Body of pancreas (tissue), 4 donors: ENCODE data around the gene KIRREL1. TPM values are rescaled to one million over a fixed set of nuclear protein-coding genes. Genes with fewer than 3 reads are reported as not detected.

Experiments used
- ATAC-seq: fragments of 150-250 bp; one replicate; pipeline ENCODE4 v1.9.1; 2016
- DNase-seq, 4 donors: peaks; one replicate each; pipeline ENCODE4 v3.0.0-alpha.2; 2019
- H3K27ac ChIP-seq, 4 donors: fragments of 200-600 bp; sonication (generic); 1 replicate in 3 of 4; 2 replicates in 1 of 4; pipeline versions ENCODE4 v1.5.1 to v1.6.1; 2016 to 2019; ENCODE audit warnings: mild to moderate bottlenecking in 1 of 4, mixed read lengths in 1 of 4, moderate library complexity in 1 of 4
- H3K27me3 ChIP-seq, 2 donors: fragments of 200-600 bp; sonication (generic); one replicate each; pipeline ENCODE4 v1.6.0; 2016; ENCODE audit warnings: mild to moderate bottlenecking in 1 of 2
- H3K36me3 ChIP-seq, 2 donors: fragments of 200-600 bp; sonication (generic); replicated peaks in 1 of 2; 2 replicates each; pipeline ENCODE4 v1.5.1; 2016; ENCODE audit warnings: low read depth in 2 of 2; ENCODE audit not compliant: insufficient read depth in 1 of 2
- H3K4me1 ChIP-seq: fragments of 200-600 bp; sonication (generic); one replicate; pipeline ENCODE4 v1.6.0; 2016
- H3K4me3 ChIP-seq, 2 donors: fragments of 200-600 bp; sonication (generic); 1 replicate in 1 of 2; 2 replicates in 1 of 2; pipeline ENCODE4 v1.5.1; 2016 to 2019
- H3K9me3 ChIP-seq, 3 donors: fragments of 200-600 bp; sonication (generic); 1 replicate in 2 of 3; 2 replicates in 1 of 3; pipeline ENCODE4 v1.5.1; 2016
- POLR2A ChIP-seq, 3 donors: fragments of 450-650 bp; IDR thresholded peaks; one replicate each; pipeline ENCODE4 v1.6.1; 2016; ENCODE audit warnings: antibody characterized with exemption in 3 of 3, mild to moderate bottlenecking in 2 of 3
- WGBS, 2 donors: methylation state at CpG; one replicate each; pipeline ENCODE4 v1.1.5; 2017; 5-methylcytosine and 5-hydroxymethylcytosine counted together
- intact Hi-C: fragments of 100-400 bp; cut with DNase I; formaldehyde crosslinking; loops from one replicate; pipeline ENCODE4 v1.15.1; 2023
- total RNA-seq, 2 donors: library from RNA; depleted of rRNA; stranded (reverse); fragments of >200 nt; gene quantifications; one replicate each; pipeline ENCODE4 v1.1.0, GENCODE V29; 2016
- TF ChIP-seq, protein P1 (sequence below), 7 experiments: fragments of 450-650 bp in 4 of 7; fragments of 200-600 bp in 3 of 7; sonication (generic) in 3 of 7; IDR thresholded peaks; one replicate each; pipeline ENCODE4 v1.5.1; 2016 to 2019; ENCODE audit warnings: antibody characterized with exemption in 7 of 7

KIRREL1 gene
- total RNA-seq, 2 donors from 2014 or later = 10.9 to 11.4 TPM

DNA sequence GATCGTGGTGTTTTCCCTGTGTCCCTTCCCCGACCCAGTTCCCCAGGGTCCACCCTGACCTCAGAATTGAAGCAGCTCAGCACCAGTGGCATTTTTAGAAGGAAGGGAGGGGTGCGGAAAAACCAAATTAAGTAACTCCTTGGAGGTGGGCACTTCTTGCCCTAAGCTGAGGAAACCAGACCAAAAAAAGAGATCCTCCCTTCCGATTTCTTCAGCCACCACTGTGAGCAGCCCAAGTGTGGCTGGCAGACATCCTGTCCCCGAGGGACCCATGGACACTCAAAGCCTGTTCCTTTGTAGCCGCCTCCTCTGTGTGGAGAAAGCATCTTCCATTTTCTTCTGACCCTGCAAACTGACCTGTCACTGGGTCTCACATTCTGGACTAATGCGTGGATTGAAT is 31.3 kb downstream of the KIRREL1 start:
- peaks cover 19% of the 10 kb centered on the region for H3K4me1 ChIP-seq
- ATAC-seq = no peak

DNA sequence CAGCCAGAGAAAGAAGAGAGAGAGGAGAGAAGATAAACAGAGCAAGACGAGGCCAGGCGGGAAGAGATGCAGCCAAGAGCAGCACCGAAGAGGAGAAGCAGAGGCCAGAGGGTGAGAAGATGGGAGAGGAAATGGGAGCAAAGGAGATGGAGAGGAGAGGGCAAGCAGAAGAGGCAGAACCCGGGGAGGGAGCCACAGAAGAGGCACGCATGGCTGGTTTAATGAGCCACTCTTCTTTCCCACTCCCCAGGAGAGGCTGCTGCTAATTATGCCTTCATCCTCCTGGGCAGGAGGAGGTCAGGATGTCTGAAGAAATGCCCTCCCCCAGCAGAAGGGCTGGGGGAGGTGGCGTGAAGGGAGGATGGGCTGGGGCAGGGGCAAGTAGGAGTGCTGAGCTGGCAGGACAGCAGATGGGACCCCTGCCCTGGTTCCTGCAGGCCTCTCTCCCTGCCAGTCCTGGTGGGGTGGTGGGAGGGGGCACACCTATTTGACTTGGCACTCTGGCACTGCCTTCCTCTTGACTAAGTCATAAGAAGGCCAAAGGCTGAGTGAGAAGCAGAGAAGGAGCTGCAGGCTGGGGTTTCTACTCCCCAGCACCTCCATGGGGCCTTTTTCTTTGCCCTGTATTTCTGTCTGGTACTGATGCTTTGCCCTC is 32.3 kb downstream of the KIRREL1 start:
- DNase-seq (no peak), ATAC-seq (no peak)
- Histone ChIP-seq H3K27ac (no peak overlapping the region), H3K9me3 (no peaks in the 10 kb centered on the region), H3K27me3 (no peaks in the 10 kb centered on the region), H3K36me3 (no peaks in the 10 kb centered on the region), H3K4me3 (no peak overlapping the region), H3K4me1 (peaks cover 12% of the 10 kb centered on the region)
- intact Hi-C loops = no loop called here
- WGBS, 2 donors = 53 to 73% methylated on average over 5 to 6 of the region's 6 CpGs
- TF ChIP-seq, protein P1, sequence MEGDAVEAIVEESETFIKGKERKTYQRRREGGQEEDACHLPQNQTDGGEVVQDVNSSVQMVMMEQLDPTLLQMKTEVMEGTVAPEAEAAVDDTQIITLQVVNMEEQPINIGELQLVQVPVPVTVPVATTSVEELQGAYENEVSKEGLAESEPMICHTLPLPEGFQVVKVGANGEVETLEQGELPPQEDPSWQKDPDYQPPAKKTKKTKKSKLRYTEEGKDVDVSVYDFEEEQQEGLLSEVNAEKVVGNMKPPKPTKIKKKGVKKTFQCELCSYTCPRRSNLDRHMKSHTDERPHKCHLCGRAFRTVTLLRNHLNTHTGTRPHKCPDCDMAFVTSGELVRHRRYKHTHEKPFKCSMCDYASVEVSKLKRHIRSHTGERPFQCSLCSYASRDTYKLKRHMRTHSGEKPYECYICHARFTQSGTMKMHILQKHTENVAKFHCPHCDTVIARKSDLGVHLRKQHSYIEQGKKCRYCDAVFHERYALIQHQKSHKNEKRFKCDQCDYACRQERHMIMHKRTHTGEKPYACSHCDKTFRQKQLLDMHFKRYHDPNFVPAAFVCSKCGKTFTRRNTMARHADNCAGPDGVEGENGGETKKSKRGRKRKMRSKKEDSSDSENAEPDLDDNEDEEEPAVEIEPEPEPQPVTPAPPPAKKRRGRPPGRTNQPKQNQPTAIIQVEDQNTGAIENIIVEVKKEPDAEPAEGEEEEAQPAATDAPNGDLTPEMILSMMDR (IDR thresholded peaks at IDR 0.05) = no peak
- TF ChIP-seq POLR2A (IDR thresholded peaks at IDR 0.05) = no peak

More for the DNA sequence above, 31.3 kb downstream of the KIRREL1 start:
- intact Hi-C loops = no loop called here
- DNase-seq = no peak
- Histone ChIP-seq H3K4me3 (no peak overlapping the region), H3K27ac (no peak overlapping the region), H3K27me3 (no peaks in the 10 kb centered on the region), H3K36me3 (no peaks in the 10 kb centered on the region), H3K9me3 (no peaks in the 10 kb centered on the region)
- 65 to 73% methylated on average over 7 of the region's 7 CpGs for WGBS, 2 donors
- TF ChIP-seq, protein P1 (IDR thresholded peaks at IDR 0.05) = no peak

DNA sequence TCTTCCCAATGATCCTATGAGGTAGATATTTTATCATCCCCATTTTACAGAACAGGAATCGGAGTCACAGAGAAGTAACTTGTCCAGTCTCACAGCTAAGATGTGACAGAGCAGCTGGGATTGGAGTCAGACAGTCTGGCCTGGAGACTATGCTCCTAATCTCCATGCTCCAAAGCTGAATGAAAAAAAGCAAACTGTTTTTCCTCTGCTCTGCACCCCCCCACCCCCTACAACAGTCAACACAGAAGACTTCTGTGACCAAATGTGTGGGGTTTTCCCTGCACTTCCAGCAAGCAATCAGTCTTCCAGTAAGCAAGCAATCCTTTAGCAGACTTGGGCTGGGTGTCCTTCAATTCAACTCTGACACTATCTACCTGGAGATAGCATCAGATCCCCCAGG is 33.2 kb downstream of the KIRREL1 start:
- no peaks in the 10 kb centered on the region for H3K9me3 ChIP-seq
- no peaks in the 10 kb centered on the region for H3K36me3 ChIP-seq
- 75 to 93% methylated on average over 1 of the region's 1 CpG for WGBS, 2 donors
- DNase-seq = no peak
- H3K4me1 ChIP-seq = peaks cover 2% of the 10 kb centered on the region
- no peak for ATAC-seq
- intact Hi-C loops = no loop called here
- TF ChIP-seq POLR2A (IDR thresholded peaks at IDR 0.05) = no peak
- TF ChIP-seq, protein P1 (IDR thresholded peaks at IDR 0.05) = no peak
- H3K4me3 ChIP-seq = no peak overlapping the region
- H3K27me3 ChIP-seq = no peaks in the 10 kb centered on the region
- H3K27ac ChIP-seq = no peak overlapping the region

DNA sequence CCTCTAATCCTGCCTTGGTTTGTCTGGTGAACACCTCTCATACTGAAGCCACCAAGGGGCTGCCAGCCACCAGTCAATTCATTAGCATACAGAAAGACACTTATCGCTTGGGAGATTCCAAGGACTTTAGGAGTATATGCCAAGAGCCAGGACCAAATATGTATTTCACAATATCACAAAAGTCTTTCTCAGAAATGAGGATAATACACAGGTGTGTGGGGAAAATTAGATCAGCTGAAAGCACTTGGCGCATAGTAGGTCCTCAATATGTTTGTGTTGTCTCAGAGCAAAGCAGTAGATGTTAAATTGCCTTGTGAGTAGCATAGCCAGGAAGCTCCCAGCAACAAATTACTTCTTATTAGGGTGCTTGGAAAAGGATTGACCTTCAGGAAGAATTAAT is 34.1 kb downstream of the KIRREL1 start:
- 60 to 73% methylated on average over 2 of the region's 2 CpGs for WGBS, 2 donors
- Histone ChIP-seq H3K27ac (no peak overlapping the region), H3K4me1 (no peaks in the 10 kb centered on the region), H3K36me3 (no peaks in the 10 kb centered on the region), H3K9me3 (no peaks in the 10 kb centered on the region), H3K27me3 (no peaks in the 10 kb centered on the region), H3K4me3 (no peak overlapping the region)
- TF ChIP-seq, protein P1 (IDR thresholded peaks at IDR 0.05) = no peak
- TF ChIP-seq POLR2A (IDR thresholded peaks at IDR 0.05) = no peak
- intact Hi-C loops = no loop called here
- ATAC-seq (no peak), DNase-seq (no peak)

DNA sequence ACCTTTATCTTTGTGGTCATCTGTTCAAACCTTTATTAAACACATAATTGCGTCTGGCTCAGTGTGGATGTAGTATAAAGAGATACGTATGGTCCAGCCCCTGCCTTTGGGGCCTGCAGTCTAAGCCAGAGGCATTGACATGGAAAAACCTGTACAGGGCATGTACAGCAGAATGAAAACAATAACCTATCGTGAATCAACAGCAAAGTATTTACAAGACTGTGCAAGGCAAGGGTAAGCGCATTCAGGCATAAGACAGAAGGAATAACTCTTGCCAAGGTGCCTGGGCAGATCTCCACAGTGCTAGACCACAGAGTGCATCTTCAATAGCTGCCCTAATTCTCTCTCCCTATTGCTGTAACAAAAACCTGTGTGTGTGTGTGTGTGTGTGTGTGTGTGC is 35.5 kb downstream of the KIRREL1 start:
- Histone ChIP-seq H3K27ac (no peak overlapping the region), H3K4me3 (no peak overlapping the region), H3K9me3 (no peaks in the 10 kb centered on the region), H3K36me3 (no peaks in the 10 kb centered on the region), H3K4me1 (no peaks in the 10 kb centered on the region), H3K27me3 (no peaks in the 10 kb centered on the region)
- intact Hi-C loops = no loop called here
- DNase-seq = no peak
- no peak for ATAC-seq
- WGBS, 2 donors = 32 to 38% methylated on average over 4 of the region's 4 CpGs
- TF ChIP-seq, protein P1 (IDR thresholded peaks at IDR 0.05) = no peak
- no peak for TF ChIP-seq POLR2A (IDR thresholded peaks at IDR 0.05)
